Measurements from ENCODE around the gene CNNM3.

DNA sequence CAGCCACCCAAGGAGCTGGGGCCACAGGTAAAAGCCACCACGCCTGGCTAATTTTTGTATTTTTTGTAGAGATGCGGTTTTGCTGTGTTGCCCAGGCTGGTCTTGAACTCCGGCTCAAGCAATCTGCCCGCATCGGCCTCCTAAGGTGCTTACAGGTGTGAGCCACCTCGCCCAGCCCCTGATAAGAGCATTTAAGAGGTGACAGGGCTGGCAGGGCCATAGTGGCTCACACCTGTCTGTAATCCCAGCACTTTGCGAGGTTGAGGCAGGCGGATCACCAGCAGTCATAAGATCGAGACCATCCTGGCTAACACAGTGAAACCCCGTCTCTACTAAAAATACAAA is 9.0 kb upstream of the CNNM3 start:
- TF ChIP-seq ZBTB33 (IDR thresholded peaks at IDR 0.05) (no peak), YY1 (IDR thresholded peaks at IDR 0.05) (no peak), NR2F2 (IDR thresholded peaks at IDR 0.05) (no peak), REST (IDR thresholded peaks at IDR 0.05) (no peak), MAX (IDR thresholded peaks at IDR 0.05) (no peak), TAF1 (conservative IDR thresholded peaks at IDR 0.05) (no peak)
- TF ChIP-seq, protein P1, sequence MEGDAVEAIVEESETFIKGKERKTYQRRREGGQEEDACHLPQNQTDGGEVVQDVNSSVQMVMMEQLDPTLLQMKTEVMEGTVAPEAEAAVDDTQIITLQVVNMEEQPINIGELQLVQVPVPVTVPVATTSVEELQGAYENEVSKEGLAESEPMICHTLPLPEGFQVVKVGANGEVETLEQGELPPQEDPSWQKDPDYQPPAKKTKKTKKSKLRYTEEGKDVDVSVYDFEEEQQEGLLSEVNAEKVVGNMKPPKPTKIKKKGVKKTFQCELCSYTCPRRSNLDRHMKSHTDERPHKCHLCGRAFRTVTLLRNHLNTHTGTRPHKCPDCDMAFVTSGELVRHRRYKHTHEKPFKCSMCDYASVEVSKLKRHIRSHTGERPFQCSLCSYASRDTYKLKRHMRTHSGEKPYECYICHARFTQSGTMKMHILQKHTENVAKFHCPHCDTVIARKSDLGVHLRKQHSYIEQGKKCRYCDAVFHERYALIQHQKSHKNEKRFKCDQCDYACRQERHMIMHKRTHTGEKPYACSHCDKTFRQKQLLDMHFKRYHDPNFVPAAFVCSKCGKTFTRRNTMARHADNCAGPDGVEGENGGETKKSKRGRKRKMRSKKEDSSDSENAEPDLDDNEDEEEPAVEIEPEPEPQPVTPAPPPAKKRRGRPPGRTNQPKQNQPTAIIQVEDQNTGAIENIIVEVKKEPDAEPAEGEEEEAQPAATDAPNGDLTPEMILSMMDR (IDR thresholded peaks at IDR 0.05; ENCODE audit: low read depth, low read length, missing input control), result no peak

Measured in liver (tissue), 3 donors.